Epithelial cell of prostate (primary cell): ENCODE data around the gene BBX.

Source experiments
- DNase-seq: peaks from one replicate; pipeline ENCODE4 v3.0.0-alpha.2; 2011; ENCODE audit warnings: low read depth, low spot score
- H3K27ac ChIP-seq: fragments of 450-650 bp; 2 replicates; pipeline ENCODE4 v1.5.1; 2017; ENCODE audit warnings: mild to moderate bottlenecking

Gene BBX

GRCh38 chr3:107858876-107859275, 336.1 kb downstream of the BBX start:
- H3K27ac ChIP-seq: no peak overlapping the region
- DNase-seq: no peak
